Measurements from ENCODE around the gene PDIA5. TPM values are rescaled to one million over a fixed set of nuclear protein-coding genes. Genes with fewer than 3 reads are reported as not detected.

PDIA5 gene
- total RNA-seq, 1 experiment from 2014 or later: 50.8 TPM

GRCh38 chr3:123076496-123077418 lies 9.9 kb downstream of the PDIA5 start:
- Histone ChIP-seq H3K4me1 (ENCODE audit: control insufficient read depth in 1 of 2, insufficient read depth in 2 of 2, low read length in 2 of 2) (peaks cover 51 to 88% of the 10 kb centered on the region in 2 experiments), H2AFZ (ENCODE audit: low read depth, low read length, poor library complexity, severe bottlenecking) (no peak overlapping the region), H3K27ac (ENCODE audit: low read depth, low read length) (0 out of 2 replicates have a peak overlapping the region, but pooled peaks have one; percentile 11), H3K36me3 (ENCODE audit: control insufficient read depth in 1 of 2, insufficient read depth in 2 of 2, low read length in 2 of 2) (no peaks in the 10 kb centered on the region), H4K20me1 (ENCODE audit: insufficient read depth) (peaks cover 11% of the 10 kb centered on the region; the same call in 1 of the 2 replicates), H3K4me3 (replicated peaks in 1 of 2; ENCODE audit: low read depth in 1 of 2, low read length in 2 of 2) (no peak overlapping the region), H3K9me2 (ENCODE audit: insufficient read depth) (no peaks in the 10 kb centered on the region), H3K4me2 (ENCODE audit: low read length) (peak overlapping the region; percentile 19; the same call in 1 of the 2 replicates), H3K9ac (ENCODE audit: low read length) (no peak overlapping the region), H3K79me2 (ENCODE audit: insufficient read depth, low read length) (peaks cover 98% of the 10 kb centered on the region), H3K27me3 (ENCODE audit: insufficient read depth, low read length) (no peaks in the 10 kb centered on the region), H3K9me3 (ENCODE audit: control insufficient read depth in 1 of 2, insufficient read depth in 1 of 2, low read depth in 1 of 2, low read length in 2 of 2) (no peaks in the 10 kb centered on the region)
- CTCF ChIA-PET: interaction anchor here (1.1 kb wide), 1 partner anchor 9 kb away, joined by 3 read pairs; no protein-coding TSS in a partner anchor
- ATAC-seq (no peak), DNase-seq (ENCODE audit: low read depth, low spot score) (no peak)
- TF ChIP-seq POLR2A (IDR thresholded peaks at IDR 0.05; ENCODE audit: borderline replicate concordance, extremely low read depth, insufficient read depth, insufficient read length) (no peak), RAD21 (IDR thresholded peaks at IDR 0.05; ENCODE audit: low read depth) (no peak), CEBPB (IDR thresholded peaks at IDR 0.05; ENCODE audit: low read depth) (no peak), EZH2 (IDR thresholded peaks at IDR 0.05) (no peak), CTCF (IDR thresholded peaks at IDR 0.05 in 2 of 3, conservative IDR thresholded peaks at IDR 0.05 in 1 of 3; ENCODE audit: borderline replicate concordance in 1 of 3, insufficient read depth in 1 of 3, low read depth in 2 of 3, low read length in 2 of 3) (no peak), SP1 (IDR thresholded peaks at IDR 0.05; ENCODE audit: low read depth) (0 out of 2 replicates have a peak, but pooled peaks have one; percentile 33), JUND (IDR thresholded peaks at IDR 0.05) (no peak)
- BruUV-seq (replicated peaks): no TSS peak
- POLR2A ChIA-PET: interaction anchor here (2.3 kb wide), 1 partner anchor 9 kb away, joined by 8 read pairs; the partner anchor contains the start of gene PDIA5
- intact Hi-C loops (cut with micrococcal nuclease): no loop called here
- RAD21 ChIA-PET (ENCODE audit: low non-redundant PET in 1 of 2, low total read pairs in 2 of 2, uncharacterized antibody in 2 of 2, unreplicated experiment in 2 of 2): interaction anchor here in 1 of 2 experiments (0.5 kb wide), 1 partner anchor 137 kb away, joined by 3 read pairs; no protein-coding TSS in a partner anchor

All from HCT116 (cell line).